HK-2 (cell line): Measurements from ENCODE around the gene FAM53A.
"Not testable (repeated sequence)": the region's sequence is repeated elsewhere in the genome, so short reads cannot be mapped to it uniquely, and the experiment has no call there.

ENCODE experiments used
- DNase-seq: peaks from one replicate; pipeline ENCODE4 v3.0.0-alpha.2; 2018; ENCODE audit not compliant: unreplicated experiment

FAM53A gene

DNA sequence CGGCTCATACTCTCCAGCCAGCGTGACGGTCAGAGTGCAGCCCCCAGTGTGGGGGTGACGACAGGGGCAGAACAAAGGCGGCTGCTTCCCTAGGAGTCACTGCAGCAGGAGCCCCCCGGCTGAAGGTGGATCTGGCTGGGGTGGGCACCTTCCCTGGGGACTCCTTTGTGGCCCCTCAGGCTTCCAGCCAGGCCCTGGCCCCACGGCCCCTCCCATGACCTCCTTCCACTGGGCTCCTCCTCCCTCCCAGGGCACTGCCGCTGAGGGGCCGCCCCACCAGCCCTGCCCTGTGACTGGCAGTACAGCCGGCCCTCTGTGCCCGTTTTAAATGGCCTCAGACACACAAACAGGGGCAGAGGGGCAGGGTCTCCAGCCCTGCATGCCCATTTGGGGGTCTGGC is 61.9 kb downstream of the FAM53A start:
- DNase-seq: no peak

DNA sequence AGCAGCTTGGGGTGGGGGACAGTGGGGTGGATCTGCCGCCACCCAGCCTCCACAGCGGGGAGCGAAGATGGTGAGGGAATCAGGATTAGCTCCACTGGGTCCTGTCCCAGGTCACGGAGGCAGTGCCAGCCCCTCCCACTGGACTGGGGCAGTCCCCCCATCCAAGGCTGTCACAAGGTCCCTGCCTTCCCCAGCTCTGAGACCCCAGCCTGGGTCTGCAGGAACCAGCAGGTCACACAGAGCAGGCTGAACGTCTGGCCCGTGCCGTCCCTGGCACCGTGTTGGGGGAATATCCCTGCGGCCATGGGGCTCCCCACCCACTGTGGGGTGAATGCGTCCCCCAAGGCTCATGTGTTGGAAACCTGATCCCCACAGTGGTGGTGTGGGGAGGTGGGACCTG is 62.6 kb downstream of the FAM53A start:
- DNase-seq: no peak

DNA sequence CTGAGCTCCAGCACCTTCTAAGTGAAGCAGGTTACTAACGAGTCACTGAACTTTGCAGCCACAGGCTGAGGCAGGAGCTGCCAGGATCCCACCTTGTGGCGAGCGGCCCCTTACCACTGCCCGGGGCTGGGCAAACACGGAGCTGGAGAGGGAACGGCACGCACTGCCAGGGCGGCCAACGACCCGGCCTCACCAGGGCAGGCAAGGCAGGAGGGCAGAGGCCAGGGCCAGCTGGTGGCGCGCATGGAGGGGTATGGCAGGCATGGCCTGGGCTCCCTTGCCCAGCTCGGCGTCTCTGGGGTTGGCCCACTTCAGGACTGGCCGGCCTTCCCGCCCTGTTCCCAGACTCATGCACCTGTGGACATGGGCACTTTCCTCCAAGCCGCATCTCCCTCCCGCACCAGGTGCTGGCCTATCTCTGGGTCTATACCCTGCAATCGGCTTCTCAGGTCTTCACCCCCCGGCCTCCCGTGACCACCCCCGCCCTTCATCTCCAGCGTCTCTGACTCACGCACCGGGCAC is 64.9 kb downstream of the FAM53A start:
- no peak for DNase-seq

DNA sequence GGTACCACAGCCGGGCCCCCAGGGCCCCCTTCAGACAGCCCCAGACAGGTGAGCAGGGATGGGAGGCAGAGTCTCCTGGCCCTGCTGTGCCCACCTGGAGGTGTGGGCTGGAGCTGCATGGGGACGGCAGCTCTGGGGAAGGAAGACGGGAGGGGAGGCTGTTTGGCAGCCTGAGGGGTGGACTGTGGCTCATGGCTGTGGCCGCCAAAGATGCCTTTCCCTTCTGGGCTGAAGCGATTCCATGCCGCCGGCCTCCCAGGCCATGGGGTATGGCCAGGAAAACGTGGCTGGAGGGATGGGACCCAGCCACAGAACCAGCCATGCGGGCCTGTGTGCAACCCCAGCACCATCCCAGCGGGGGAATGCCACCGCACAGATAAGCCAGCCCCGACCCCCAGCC is 65.7 kb downstream of the FAM53A start:
- DNase-seq: no peak

DNA sequence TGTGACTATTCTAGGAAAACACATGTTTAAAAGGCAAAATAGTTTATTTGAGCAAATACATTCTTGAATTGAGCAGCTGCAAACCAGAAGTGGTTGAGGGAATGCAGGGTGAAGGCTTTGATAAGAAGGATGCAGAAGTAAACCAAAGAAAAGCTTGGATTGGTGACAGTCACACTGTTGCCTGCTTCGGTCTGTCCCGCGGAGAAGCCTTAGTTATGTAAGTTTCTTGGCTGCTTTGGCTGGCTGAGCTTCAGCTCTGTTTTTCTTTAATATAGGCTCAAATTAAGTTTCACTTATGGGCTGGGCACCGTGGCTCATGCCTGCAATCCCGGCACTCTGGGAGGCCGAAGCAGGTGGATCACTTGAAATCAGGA is 67.6 kb downstream of the FAM53A start:
- DNase-seq: no peak

DNA sequence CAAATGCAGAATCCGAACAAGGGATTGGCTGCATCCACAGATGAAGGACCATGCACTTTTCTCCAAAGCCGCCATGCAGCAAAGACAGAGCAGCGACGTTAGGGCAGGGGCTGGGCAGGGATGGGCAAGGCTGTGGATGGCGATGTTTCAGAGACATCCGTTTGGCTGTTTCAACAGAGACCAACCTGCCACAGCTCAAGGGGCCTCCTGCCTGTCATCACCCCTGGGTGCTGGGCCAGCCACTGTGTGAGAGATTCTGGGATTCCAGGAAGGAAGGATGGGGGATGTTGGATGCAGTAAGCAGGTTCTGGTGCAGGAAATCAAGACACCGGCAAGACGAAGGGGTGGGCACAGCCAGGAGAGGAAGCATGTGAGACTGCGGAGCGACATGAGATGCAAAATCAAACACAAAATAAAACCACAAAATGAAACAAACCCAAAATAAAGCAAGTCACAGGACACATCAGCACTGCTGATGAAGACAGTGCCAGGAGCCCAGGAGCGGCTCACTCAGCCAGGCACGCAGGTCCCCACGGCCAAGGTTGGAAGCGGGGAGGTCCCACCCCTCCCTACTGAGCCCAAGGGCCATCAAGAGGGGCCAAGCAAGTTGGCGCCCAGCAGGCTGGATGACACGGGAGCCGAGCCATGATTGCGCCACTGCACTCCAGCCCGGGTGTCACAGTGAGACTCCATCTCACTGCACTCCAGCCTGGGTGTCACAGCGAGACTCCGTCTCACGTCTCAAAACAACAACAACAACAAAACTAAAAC is 68.1 kb downstream of the FAM53A start:
- no peak for DNase-seq

DNA sequence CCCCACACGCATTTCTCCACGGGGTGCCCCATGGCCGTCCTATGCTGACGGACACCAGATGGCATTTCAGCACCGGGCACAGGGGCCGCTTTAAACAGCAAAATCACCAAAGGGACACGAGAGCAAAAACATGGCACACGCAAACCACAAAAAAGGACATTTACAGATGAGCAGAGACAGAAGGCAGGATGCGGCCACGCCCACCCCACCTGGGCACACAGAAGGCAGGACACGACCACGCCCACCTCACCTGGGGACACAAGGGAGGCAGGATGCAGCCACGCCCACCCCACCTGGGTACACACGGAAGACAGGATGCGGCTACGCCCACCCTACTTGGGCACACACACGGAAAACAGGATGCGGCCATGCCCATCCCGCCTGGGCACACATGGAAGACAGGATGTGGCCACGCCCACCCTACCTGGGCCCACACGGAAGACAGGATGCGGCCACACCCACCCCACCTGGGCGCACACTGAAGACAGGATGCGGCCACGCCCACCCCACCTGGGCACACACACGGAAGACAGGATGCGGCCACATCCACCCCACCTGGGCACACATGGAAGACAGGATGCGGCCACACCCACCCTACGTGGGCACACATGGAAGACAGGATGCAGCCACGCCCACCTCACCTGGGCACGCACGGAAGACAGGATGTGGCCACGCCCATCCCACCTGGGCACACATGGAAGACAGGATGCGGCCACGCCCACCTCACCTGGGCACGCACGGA is 69.1 kb downstream of the FAM53A start:
- DNase-seq: no peak

DNA sequence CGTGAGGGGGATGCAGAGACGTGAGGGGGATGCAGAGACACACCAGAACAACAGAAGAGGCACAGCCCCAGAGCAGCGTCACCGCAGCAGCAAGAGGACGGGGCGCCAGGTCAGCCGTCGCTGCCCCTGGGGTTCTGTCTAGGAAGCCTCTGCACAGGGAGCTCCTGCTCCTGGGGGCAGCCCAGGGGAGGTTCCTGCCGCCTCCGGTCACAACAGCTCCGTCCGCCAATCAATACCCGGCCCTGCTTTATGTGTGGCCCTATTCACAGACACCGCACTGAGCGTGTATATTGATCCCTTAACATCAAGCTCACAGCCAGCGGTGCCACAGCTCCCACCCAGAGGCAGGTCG is 69.6 kb downstream of the FAM53A start:
- DNase-seq: no peak

DNA sequence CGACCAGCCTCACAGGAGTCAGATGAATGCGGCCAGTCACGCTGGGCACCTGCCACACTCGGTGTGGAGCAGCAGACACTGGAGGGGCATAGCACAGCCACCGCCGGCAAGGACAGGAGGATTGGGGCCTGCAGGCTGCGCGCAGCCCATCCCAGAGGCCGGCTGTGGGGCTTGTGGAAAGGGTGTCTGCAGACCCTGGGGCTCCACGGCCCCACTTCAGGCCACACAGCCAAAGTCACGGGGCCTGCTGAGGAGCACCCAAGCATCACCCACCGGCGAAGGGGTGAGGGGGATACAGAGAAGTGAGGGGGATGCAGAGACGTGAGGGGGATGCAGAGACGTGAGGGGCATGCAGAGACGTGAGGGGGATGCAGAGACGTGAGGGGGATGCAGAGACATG is 70.1 kb downstream of the FAM53A start:
- DNase-seq: no peak

DNA sequence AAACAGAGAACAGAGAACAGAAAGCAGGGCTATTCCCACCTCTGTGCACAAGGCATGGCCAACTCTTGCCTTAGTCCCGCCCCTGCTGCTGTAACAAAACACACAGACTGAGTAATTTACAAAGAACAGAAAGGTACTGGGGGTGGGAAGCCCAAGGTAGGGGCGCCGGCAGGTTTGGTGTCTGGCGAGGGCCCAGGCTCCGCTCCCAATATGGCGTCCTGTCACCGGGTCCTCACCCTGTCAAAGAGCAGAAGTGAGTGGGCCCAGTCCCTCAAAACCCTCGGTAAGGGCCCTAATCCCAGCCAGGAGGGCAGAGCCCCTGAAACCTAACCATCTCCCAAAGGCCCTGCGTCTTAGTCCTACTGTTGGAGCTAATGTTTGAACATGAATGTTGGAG is 71.0 kb downstream of the FAM53A start:
- no peak for DNase-seq

DNA sequence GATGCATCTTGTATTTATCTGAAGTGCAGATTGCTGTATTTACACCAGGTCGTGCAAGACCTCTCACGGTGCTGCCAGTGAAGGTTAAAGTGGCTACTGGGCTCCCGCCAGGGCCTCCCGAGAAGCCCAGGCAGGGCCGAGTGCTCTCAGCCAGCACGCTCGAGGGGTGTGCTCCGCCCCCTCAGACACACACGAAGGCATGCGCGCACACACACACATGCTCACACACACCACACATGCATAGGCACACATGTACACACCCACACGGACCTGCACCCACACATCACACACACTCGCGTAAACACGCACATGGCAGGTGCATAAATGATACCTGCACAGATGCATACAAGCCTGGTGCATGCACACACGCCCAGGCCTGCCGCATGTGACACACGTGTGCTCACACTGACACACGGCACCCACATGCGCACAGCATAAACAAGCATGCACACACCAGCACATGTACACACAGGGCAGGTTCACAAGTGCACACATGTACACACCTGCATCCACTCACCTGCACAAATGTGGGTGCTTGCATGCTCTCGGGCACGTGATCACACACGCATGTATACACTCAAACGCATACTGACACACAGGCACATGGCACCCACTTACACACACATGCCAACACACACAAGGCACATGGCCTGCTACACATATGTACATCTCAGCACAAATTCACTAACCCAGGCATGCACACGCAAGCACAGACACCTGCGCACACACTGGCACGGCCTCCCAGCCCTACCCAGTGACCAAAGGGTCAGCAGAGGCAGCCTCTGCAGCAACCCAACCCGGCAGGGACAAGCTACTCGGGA is 71.6 kb downstream of the FAM53A start:
- DNase-seq: no peak

DNA sequence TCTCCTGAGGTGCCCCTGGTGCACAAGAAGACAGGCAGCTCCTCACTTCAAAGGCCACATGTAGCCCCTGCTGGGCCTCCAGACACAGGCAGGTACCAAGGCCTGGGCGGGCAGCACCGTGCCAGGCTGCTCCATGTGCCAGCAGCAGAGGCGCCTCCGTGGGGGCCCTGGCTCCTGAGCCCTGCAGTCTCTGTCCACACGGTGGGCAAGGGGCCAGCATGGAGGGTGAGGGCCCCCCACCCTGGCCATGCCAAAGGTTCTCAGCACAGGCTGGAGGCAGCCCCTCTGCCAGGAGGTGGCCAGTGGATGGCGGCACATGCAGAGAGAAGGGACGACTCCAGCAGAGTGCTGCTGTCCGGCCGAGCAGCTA is 72.6 kb downstream of the FAM53A start:
- DNase-seq: no peak

DNA sequence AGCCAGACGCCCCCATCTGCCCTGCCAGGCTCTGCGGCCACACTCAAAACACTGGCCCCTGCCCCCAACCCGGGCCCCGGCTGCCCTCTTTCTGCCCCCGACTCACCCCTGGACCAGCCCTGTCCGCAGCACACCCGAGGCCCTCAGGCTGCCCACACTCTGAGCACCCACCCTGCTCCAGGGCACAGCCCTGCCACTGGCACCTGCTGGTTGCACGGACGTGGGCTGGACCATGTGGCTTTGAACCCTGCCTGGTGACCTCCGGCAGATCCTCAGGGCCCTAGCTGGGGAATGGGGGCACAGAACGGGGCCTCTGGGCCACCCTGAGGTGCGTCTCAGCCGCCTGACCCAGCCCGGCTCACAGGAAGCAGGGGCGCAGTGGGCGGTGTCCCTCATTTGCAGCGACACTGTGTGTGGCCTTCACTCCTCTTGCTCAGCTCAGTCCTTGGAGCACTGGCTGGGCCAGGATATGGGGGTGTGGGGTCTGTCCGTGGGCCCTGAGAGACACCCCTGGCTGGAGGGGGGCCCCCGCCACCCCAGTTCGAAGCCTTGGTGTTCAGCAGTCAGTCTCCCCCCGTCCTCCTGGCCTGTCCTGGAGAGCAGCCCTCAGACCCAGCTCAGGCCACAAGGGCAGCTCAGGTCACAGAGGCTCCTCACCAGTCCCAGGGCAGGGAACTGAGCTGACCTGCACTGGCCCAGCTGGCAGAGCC is 73.2 kb downstream of the FAM53A start:
- DNase-seq: no peak

DNA sequence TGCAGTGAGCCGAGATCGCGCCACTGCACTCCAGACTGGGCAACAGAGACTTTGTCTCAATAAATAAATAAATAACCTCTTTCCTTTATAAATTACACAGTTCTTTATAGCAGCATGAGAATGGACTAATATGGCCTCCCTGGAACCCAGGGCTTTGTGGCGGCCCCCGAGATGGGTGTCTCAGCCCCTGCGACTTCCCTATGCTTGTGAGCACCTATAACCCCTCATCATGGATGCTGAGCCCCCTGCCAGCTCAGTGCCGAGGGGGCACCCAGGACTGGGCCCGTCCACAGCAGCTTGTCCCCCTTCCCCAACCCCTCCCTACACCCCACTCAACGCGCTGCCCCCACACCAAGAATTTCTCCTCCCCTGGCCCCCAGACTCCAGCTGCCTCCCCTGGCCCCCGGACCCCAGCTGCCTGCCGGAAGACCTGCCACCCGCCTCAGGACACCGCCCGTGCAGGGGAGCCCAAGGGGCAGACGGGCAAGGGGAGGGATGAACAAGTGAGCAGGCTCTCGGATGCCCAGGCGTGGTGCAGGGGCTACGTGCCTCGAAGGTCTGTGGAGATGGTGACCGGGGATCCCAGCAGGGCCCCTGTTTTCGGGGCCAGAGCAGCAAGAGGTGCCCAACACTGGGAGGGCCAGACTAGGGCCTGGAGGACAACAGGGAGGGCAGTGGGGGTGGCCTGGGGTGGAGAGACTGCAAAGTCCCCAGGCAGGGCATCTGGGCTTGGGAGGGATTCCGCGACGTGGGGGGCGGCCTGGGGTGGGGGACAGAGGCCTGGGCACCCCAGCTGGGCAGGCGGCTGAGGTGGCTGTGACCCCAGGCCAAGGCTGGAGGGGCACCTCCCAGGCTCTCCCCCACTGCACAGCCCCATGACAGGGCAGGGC is 74.0 kb downstream of the FAM53A start:
- no peak for DNase-seq

DNA sequence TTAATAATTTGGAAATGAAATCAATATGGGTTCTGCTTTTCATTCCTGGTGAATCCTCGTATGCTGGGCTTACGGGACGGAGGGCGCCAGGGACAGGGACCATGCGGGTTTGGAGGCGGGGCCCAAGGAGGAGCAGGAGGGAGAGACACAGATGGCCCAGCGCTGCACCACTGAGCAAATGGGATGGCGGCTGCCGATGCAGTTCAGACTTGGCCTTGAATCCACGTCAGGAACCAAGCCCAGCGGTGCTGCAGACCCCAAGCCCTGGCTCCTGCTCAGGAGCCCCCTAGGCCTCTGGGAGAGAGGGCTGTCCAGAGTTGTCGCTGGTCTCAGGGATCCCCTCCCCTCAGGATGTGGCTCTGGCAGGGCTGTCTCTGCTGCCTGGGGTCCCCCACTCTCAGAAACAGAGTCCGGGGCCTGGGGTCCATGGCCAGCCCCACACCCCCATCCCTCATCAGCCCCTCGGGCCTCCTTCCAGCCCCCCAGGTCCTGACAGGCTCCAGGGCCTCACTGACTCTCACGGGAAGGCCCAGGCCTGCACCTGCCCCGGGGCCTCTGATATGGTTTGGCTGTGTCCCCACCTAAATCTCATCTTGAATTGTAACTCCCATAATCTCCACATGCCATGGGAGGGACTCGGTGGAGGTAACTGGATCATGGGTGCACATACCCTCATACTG is 75.2 kb downstream of the FAM53A start:
- DNase-seq: no peak

DNA sequence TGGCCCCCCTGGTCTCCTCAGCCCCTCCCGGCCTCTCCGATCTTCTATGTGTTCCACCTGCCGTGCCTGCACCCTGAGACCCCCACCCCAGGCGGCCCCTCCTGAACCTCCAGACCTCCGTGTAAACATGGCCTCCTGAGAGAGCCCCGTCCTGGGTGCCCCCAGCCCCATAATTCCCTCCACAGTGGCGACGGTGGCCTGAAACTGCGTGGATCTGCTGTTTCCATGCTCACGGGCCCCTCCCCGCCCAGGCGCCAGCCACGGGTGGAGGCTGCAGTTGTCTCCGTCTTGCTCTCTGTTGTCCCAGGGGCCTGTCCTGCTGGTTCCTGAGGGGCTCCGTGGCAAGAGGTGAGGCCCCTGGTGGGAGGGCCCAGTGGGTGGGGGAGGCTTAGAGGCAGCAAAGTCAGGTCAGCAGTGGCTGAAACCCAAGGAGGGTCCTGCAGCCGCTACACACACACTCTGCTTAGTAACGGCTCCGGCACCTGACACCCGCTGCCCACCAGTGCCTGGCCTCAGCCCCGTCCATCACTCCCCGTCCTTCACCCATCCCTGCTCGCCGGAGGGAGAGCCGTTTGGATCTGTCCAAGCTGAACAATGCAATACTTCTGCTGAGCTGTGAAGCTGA is 75.8 kb downstream of the FAM53A start:
- DNase-seq: no peak

DNA sequence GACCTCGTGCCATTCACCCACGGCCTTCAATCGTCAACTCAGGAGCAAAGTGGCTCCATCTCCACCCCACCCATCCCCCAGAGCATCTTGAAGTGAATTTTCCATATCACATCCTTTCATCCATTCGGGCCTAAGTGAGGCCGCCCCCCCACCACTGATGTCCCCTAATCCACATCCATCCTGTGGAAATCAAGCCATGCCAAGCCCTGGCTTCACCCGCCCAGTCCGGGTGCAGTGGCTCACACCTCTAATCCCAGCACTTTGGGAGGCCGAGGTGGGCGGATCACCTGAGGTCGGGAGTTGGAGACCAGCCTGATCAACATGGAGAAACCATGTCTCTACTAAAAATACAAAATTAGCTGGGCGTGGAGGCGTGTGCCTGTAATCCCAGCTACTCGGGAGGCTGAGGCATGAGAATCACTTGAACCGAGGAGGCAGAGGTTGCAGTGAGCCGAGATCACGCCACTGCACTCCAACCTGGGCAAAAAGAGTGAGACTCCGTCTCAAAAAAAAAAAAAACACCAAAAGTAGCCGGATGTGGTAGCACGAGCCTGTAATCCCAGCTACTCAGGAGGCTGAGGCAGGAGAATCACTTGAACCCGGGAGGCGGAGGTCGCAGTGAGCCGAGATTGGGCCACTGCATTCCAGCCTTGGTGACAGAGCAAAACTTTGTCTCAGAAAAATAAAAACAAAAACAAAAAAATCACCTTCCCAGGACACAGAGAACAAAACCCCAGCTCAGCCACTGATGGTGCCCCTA is 76.5 kb downstream of the FAM53A start:
- DNase-seq: not testable (repeated sequence)

DNA sequence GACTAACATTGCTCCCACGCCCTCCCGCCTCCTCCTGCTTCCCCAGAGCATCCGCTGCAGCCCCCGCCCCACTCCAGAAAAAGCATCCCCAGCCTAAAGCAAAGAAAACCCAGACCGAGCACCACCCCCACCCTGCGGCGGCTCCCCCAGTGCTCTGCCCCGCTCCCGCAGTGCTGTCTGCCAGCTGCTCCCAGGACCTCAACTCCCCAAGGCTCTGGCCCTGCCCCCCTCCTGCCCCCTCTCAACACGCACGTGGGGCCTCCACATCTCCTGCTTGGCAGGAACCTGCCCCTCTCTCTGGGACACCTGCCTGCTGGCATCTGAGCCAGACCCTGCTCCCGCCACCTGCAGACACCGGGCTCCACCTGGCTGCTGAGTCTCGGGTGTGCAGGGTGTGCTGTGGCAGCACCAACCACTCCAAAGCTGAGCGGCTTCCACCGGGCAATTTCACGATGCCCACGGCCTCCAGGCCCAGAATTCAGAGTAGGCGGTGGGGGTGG is 79.4 kb downstream of the FAM53A start:
- no peak for DNase-seq

DNA sequence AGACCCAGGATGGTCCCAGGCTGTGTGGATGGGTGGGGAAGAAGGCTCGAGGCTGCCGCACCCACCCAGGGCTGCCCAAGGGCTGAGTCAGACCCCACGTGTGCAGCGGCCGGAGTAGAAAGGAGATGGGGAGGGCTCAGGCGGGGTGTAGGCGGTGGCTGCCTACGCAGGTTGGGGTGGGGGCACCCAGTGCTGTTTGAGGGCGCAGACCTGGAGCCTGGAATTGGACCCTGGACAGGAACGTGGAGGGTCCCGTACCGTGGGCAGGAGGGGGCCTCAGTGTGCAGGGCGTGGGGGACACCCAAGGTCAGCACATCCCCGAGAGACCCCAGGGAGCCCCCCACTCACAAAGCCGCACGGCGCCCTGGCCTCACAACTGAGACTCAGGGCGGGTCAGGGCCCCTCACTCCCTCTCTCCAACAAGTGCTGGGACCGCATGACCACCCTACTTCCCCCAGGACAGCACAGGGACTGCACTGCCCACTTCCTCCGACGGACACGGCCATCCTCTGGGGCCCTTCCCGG is 79.9 kb downstream of the FAM53A start:
- DNase-seq: no peak
